Measurements from ENCODE around the gene GRAMD2A.

- TF ChIP-seq POLR2AphosphoS5 (IDR thresholded peaks at IDR 0.05): no peak
- TF ChIP-seq, protein P1, sequence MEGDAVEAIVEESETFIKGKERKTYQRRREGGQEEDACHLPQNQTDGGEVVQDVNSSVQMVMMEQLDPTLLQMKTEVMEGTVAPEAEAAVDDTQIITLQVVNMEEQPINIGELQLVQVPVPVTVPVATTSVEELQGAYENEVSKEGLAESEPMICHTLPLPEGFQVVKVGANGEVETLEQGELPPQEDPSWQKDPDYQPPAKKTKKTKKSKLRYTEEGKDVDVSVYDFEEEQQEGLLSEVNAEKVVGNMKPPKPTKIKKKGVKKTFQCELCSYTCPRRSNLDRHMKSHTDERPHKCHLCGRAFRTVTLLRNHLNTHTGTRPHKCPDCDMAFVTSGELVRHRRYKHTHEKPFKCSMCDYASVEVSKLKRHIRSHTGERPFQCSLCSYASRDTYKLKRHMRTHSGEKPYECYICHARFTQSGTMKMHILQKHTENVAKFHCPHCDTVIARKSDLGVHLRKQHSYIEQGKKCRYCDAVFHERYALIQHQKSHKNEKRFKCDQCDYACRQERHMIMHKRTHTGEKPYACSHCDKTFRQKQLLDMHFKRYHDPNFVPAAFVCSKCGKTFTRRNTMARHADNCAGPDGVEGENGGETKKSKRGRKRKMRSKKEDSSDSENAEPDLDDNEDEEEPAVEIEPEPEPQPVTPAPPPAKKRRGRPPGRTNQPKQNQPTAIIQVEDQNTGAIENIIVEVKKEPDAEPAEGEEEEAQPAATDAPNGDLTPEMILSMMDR (IDR thresholded peaks at IDR 0.05): no peak
Observed at GRCh38 chr15:72179950-72180581, 17.5 kb downstream of the GRAMD2A start.

Data from transverse colon (tissue), 4 donors.